Measurements from ENCODE around the gene MBL2. TPM values are rescaled to one million over a fixed set of nuclear protein-coding genes. Genes with fewer than 3 reads are reported as not detected.

The MBL2 gene
- not detected for total RNA-seq

DNA sequence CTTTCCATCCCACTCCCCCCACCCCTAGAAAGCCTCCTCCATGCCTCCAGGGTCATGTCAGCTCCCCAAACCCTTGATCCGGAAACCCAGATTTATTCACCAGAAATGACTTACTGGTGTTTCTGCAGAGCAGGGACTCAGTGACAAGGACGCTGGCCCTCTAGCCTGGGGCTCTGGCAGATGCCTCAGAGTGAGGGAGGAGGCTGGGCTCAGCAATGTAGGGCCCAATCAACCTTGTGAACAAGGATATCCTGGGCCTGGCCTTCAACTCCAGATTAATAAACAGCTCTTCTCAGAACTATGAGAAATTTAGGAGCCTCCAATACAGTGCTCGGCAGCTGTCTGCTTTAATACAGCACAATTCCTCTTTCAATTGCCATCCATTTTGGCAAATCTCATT is at the start of gene MBL2:
Gene MBL2, minus strand, starts transcription at position 162 of the 400 bp plus-strand sequence. CDS start 1,149 bp downstream, outside the sequence.
- Histone ChIP-seq H3K27ac (no peak within 1 kb of the TSS), H3K27me3 (no peaks in the 10 kb centered on the region), H3K4me1 (no peaks in the 10 kb centered on the region), H3K9me3 (no peaks in the 10 kb centered on the region), H3K36me3 (no peaks in the 10 kb centered on the region), H3K4me3 (no peak within 1 kb of the TSS)
- DNase-seq (ENCODE audit: low spot score in 2 of 2) = no peak
- TF ChIP-seq, protein P1, sequence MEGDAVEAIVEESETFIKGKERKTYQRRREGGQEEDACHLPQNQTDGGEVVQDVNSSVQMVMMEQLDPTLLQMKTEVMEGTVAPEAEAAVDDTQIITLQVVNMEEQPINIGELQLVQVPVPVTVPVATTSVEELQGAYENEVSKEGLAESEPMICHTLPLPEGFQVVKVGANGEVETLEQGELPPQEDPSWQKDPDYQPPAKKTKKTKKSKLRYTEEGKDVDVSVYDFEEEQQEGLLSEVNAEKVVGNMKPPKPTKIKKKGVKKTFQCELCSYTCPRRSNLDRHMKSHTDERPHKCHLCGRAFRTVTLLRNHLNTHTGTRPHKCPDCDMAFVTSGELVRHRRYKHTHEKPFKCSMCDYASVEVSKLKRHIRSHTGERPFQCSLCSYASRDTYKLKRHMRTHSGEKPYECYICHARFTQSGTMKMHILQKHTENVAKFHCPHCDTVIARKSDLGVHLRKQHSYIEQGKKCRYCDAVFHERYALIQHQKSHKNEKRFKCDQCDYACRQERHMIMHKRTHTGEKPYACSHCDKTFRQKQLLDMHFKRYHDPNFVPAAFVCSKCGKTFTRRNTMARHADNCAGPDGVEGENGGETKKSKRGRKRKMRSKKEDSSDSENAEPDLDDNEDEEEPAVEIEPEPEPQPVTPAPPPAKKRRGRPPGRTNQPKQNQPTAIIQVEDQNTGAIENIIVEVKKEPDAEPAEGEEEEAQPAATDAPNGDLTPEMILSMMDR (IDR thresholded peaks at IDR 0.05) = no peak
- intact Hi-C loops (cut with DNase I) = no loop called here

DNA sequence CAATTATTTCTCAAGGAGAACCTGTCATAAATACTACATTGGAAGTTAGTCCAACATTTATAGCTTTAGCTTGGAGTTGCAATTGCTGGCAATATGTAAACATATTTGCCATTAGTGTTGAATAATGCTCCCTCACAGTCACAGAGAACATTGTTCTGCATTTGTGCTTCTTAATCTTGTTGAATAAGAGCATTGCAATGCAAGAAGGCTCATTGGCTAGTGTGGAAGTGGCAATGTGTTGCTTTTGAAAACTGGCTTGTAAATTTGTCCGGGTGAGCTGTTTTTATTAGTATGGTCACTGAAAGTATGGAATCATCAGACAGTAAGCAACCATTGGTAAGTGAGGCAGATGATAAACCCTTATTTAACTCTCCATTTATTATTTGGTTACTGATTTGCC is 47.7 kb upstream of the MBL2 start:
- Histone ChIP-seq H3K4me3 (no peak overlapping the region), H3K9me3 (no peaks in the 10 kb centered on the region), H3K36me3 (no peaks in the 10 kb centered on the region), H3K27me3 (no peaks in the 10 kb centered on the region), H3K27ac (no peak overlapping the region), H3K4me1 (no peaks in the 10 kb centered on the region)
- no peak for DNase-seq (ENCODE audit: low spot score in 2 of 2)
- TF ChIP-seq, protein P1 (IDR thresholded peaks at IDR 0.05) = no peak
- intact Hi-C loops (cut with DNase I) = no loop called here

DNA sequence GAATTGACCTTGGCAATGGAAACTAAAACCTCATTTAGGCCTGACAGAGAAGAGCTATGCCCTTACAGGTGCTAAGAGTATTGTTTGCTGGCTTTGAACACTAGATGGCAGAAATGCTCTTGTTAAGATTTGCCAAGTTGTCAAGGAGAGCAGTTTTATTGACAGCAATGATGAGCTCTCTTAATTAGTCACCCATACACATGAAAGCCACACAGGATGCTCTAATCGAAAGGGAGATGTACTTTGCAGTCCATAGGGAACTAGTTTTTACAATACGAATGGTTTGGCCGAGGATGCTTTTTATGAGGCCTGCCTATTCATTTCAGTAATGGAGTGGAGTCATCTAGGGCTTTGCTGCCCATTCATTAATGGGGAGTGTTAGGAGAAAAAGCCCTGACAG is 45.4 kb upstream of the MBL2 start:
- no peaks in the 10 kb centered on the region for H3K9me3 ChIP-seq
- TF ChIP-seq, protein P1 (IDR thresholded peaks at IDR 0.05) = no peak
- H3K4me1 ChIP-seq = no peaks in the 10 kb centered on the region
- H3K4me3 ChIP-seq = no peak overlapping the region
- intact Hi-C loops (cut with DNase I) = no loop called here
- H3K27me3 ChIP-seq = no peaks in the 10 kb centered on the region
- H3K36me3 ChIP-seq = no peaks in the 10 kb centered on the region
- DNase-seq (ENCODE audit: low spot score in 2 of 2) = no peak
- no peak overlapping the region for H3K27ac ChIP-seq

DNA sequence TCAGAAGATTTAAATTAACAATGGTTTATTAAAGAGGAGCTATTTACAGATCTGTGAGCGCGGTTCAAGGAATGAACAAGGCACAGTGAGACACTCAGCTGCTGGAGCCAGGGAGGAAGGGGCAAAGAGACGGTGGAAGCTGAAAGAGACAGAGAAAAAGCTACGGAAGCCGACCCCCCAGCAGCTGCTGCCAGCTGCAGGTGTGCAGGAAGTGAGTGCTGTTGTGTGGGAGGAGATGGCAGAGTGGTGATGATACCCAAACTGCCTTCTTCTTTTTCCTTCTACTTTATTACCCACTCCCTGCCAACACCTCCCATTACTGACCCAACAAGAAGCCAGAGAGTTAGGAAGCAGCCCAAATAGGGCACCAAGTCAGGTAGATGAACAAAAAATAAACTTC is 41.9 kb upstream of the MBL2 start:
- Histone ChIP-seq H3K36me3 (no peaks in the 10 kb centered on the region), H3K27ac (no peak overlapping the region), H3K4me3 (no peak overlapping the region), H3K9me3 (no peaks in the 10 kb centered on the region), H3K4me1 (no peaks in the 10 kb centered on the region), H3K27me3 (no peaks in the 10 kb centered on the region)
- intact Hi-C loops (cut with DNase I) = no loop called here
- TF ChIP-seq, protein P1 (IDR thresholded peaks at IDR 0.05) = no peak
- DNase-seq (ENCODE audit: low spot score in 2 of 2) = no peak

DNA sequence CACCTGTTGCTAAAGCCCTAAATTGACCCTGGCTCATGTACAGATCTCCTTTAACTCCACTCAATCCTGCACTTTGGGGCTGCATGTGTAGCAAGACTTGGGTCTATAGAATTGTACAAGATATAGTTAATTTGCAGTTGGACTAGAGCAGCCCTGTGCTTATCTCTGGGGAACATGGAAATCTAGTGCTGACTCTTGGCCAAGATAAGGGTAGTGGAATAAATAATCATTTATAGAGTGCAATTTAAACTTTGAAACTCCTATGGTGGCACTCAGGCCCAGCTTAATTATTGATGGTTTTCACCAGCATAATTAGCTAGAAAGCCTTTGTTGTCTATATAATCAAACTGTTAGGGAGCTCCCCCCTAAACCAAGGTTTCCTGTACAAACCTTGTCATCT is 39.2 kb upstream of the MBL2 start:
- no peak for DNase-seq (ENCODE audit: low spot score in 2 of 2)
- no peak overlapping the region for H3K27ac ChIP-seq
- TF ChIP-seq, protein P1 (IDR thresholded peaks at IDR 0.05) = no peak
- H3K27me3 ChIP-seq = no peaks in the 10 kb centered on the region
- H3K36me3 ChIP-seq = no peaks in the 10 kb centered on the region
- no peak overlapping the region for H3K4me3 ChIP-seq
- H3K4me1 ChIP-seq = no peaks in the 10 kb centered on the region
- intact Hi-C loops (cut with DNase I) = no loop called here
- no peaks in the 10 kb centered on the region for H3K9me3 ChIP-seq

DNA sequence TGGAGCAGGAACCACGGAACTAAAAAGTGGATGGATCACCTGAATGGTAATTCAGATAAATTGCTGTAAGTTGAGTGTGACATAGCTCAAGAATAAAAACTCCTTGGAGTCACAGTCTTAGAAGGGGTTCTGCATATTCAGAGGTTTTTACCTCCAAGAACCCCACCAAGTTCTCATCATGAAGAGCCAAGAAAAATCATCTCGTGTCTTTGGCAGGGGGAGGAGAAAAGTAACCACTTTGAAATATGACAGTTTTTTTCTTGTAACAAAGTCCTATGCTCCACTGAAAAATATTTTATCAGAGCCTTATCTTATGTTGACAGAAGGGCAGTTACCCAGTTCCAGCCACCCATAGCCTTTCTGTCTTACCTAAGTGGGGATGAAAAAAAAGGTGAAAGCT is 38.2 kb upstream of the MBL2 start:
- Histone ChIP-seq H3K27me3 (no peaks in the 10 kb centered on the region), H3K4me1 (no peaks in the 10 kb centered on the region), H3K9me3 (no peaks in the 10 kb centered on the region), H3K4me3 (no peak overlapping the region), H3K27ac (no peak overlapping the region), H3K36me3 (no peaks in the 10 kb centered on the region)
- intact Hi-C loops (cut with DNase I) = no loop called here
- no peak for DNase-seq (ENCODE audit: low spot score in 2 of 2)
- TF ChIP-seq, protein P1 (IDR thresholded peaks at IDR 0.05) = no peak

Measured in ascending aorta (tissue), 2 donors.